ENCODE measurements around the gene TRIM5.

- TF ChIP-seq CTCF (IDR thresholded peaks at IDR 0.05 in 2 of 3, conservative IDR thresholded peaks at IDR 0.05 in 1 of 3; ENCODE audit: insufficient read depth in 2 of 3, low read depth in 1 of 3, low read length in 3 of 3) (no peak), ATF1 (CRISPR knock-in tag; IDR thresholded peaks at IDR 0.05) (no peak), ATF1 (tag; IDR thresholded peaks at IDR 0.05) (no peak), E2F4 (CRISPR knock-in tag; IDR thresholded peaks at IDR 0.05; ENCODE audit: low read depth) (no peak), TGIF2 (CRISPR knock-in tag; IDR thresholded peaks at IDR 0.05) (no peak), EZH2 (IDR thresholded peaks at IDR 0.05; ENCODE audit: borderline replicate concordance, low read depth, low read length) (no peak), ZNF696 (CRISPR knock-in tag; conservative IDR thresholded peaks at IDR 0.05) (no peak)
- TF ChIP-seq, protein P1, sequence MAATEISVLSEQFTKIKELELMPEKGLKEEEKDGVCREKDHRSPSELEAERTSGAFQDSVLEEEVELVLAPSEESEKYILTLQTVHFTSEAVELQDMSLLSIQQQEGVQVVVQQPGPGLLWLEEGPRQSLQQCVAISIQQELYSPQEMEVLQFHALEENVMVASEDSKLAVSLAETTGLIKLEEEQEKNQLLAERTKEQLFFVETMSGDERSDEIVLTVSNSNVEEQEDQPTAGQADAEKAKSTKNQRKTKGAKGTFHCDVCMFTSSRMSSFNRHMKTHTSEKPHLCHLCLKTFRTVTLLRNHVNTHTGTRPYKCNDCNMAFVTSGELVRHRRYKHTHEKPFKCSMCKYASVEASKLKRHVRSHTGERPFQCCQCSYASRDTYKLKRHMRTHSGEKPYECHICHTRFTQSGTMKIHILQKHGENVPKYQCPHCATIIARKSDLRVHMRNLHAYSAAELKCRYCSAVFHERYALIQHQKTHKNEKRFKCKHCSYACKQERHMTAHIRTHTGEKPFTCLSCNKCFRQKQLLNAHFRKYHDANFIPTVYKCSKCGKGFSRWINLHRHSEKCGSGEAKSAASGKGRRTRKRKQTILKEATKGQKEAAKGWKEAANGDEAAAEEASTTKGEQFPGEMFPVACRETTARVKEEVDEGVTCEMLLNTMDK (IDR thresholded peaks at IDR 0.05; ENCODE audit: borderline replicate concordance, insufficient read depth, low read depth, low read length, poor library complexity, severe bottlenecking): no peak
Observed at GRCh38 chr11:5646139-5646538, 38.7 kb downstream of the TRIM5 start.

Measured in K562 (cell line).